Fibroblast of lung (primary cell): ENCODE measurements around the gene CNTNAP5. TPM values are rescaled to one million over a fixed set of nuclear protein-coding genes. Genes with fewer than 3 reads are reported as not detected.

ENCODE experiments used
- DNase-seq, 2 donors: peaks; one replicate each; pipeline versions ENCODE4 v3.0.0 to v3.0.0-alpha.2; 2010; ENCODE audit warnings: low read depth in 2 of 2
- H2AFZ ChIP-seq: 2 replicates; pipeline ENCODE4 v1.5.1; 2012; ENCODE audit warnings: low read length, control low read depth, inconsistent platforms
- H3K27ac ChIP-seq: 2 replicates; pipeline ENCODE4 v1.5.1; 2011; ENCODE audit warnings: low read length, control low read depth; ENCODE audit not compliant: insufficient read depth
- H3K27me3 ChIP-seq: 2 replicates; pipeline ENCODE4 v1.5.1; 2011; ENCODE audit warnings: mild to moderate bottlenecking, low read length; ENCODE audit not compliant: control insufficient read depth, insufficient read depth
- H3K36me3 ChIP-seq: 2 replicates; pipeline ENCODE4 v1.5.1; 2011; ENCODE audit warnings: low read length; ENCODE audit not compliant: control insufficient read depth, insufficient read depth
- H3K4me1 ChIP-seq: 2 replicates; pipeline ENCODE4 v1.5.1; 2011; ENCODE audit warnings: low read length; ENCODE audit not compliant: control insufficient read depth, insufficient read depth; ENCODE audit errors: extremely low read depth
- H3K4me2 ChIP-seq: 2 replicates; pipeline ENCODE4 v1.5.1; 2011; ENCODE audit warnings: low read length, control low read depth; ENCODE audit not compliant: insufficient read depth; ENCODE audit errors: extremely low read depth
- H3K4me3 ChIP-seq, 4 experiments: fragments of 200-600 bp in 1 of 4; sonication (generic) in 1 of 4; replicated peaks in 1 of 4; 2 replicates each; pipeline ENCODE4 v1.5.1; 2011 to 2016; ENCODE audit warnings: low read length in 4 of 4, low read depth in 3 of 4, mild to moderate bottlenecking in 3 of 4, control low read depth in 2 of 4, inconsistent platforms in 1 of 4, mixed read lengths in 1 of 4; ENCODE audit not compliant: insufficient read depth in 1 of 4; ENCODE audit errors: control extremely low read depth in 1 of 4
- H3K79me2 ChIP-seq: 2 replicates; pipeline ENCODE4 v1.5.1; 2012; ENCODE audit warnings: mild to moderate bottlenecking, low read length, inconsistent platforms; ENCODE audit not compliant: control insufficient read depth, insufficient read depth
- H3K9ac ChIP-seq: 2 replicates; pipeline ENCODE4 v1.5.1; 2011; ENCODE audit warnings: mild to moderate bottlenecking, low read length, control low read depth; ENCODE audit not compliant: insufficient read depth
- H3K9me3 ChIP-seq: 2 replicates; pipeline ENCODE4 v1.5.1; 2012; ENCODE audit warnings: low read depth, low read length; ENCODE audit not compliant: control insufficient read depth, insufficient read depth
- H4K20me1 ChIP-seq: 2 replicates; pipeline ENCODE4 v1.5.1; 2011; ENCODE audit warnings: low read length; ENCODE audit not compliant: control insufficient read depth, insufficient read depth; ENCODE audit errors: extremely low read depth
- EZH2 ChIP-seq: IDR thresholded peaks from 2 replicates; pipeline ENCODE4 v1.5.1; 2012; ENCODE audit warnings: low read length, control low read depth, mild to moderate bottlenecking; ENCODE audit errors: missing control alignments
- polyA plus RNA-seq, 2 donors: library from polyadenylated mRNA; depleted of rRNA in 1 of 2; stranded (reverse) in 1 of 2; unstranded in 1 of 2; fragments of >200 nt; gene quantifications; 2 replicates each; pipeline ENCODE4 v1.2.1, GENCODE V29; 2011 to 2012; ENCODE audit warnings: missing spikeins in 1 of 2
- total RNA-seq: library from RNA; depleted of rRNA; stranded (reverse); fragments of >200 nt; gene quantifications from 2 replicates; pipeline ENCODE4 v1.2.1, GENCODE V29; 2014
- TF ChIP-seq, protein P1 (sequence below), 2 donors: IDR thresholded peaks in 1 of 2; conservative IDR thresholded peaks in 1 of 2; 1 replicate in 1 of 2; 2 replicates in 1 of 2; pipeline ENCODE4 v1.5.1; 2011 to 2012; ENCODE audit warnings: low read length in 2 of 2, control low read depth in 1 of 2, inconsistent platforms in 1 of 2, low read depth in 1 of 2, mild to moderate bottlenecking in 1 of 2

CNTNAP5 gene
- total and polyA plus RNA-seq, 2 donors (not counting 1 experiment from before 2014, with no cell fraction given): not detected

GRCh38 chr2:124575497-124575896 lies 550.4 kb downstream of the CNTNAP5 start:
- H3K4me3 ChIP-seq: no peak overlapping the region
- no peak for DNase-seq
- H3K27me3 ChIP-seq: no peaks in the 10 kb centered on the region
- no peaks in the 10 kb centered on the region for H3K4me1 ChIP-seq
- no peak overlapping the region for H3K4me2 ChIP-seq
- H2AFZ ChIP-seq: no peak overlapping the region
- no peaks in the 10 kb centered on the region for H4K20me1 ChIP-seq
- TF ChIP-seq, protein P1, sequence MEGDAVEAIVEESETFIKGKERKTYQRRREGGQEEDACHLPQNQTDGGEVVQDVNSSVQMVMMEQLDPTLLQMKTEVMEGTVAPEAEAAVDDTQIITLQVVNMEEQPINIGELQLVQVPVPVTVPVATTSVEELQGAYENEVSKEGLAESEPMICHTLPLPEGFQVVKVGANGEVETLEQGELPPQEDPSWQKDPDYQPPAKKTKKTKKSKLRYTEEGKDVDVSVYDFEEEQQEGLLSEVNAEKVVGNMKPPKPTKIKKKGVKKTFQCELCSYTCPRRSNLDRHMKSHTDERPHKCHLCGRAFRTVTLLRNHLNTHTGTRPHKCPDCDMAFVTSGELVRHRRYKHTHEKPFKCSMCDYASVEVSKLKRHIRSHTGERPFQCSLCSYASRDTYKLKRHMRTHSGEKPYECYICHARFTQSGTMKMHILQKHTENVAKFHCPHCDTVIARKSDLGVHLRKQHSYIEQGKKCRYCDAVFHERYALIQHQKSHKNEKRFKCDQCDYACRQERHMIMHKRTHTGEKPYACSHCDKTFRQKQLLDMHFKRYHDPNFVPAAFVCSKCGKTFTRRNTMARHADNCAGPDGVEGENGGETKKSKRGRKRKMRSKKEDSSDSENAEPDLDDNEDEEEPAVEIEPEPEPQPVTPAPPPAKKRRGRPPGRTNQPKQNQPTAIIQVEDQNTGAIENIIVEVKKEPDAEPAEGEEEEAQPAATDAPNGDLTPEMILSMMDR (conservative IDR thresholded peaks at IDR 0.05 in 1 of 2, IDR thresholded peaks at IDR 0.05 in 1 of 2; ENCODE audit: low read depth in 1 of 2, low read length in 2 of 2): no peak
- no peak for TF ChIP-seq EZH2
- no peak overlapping the region for H3K9ac ChIP-seq
- no peaks in the 10 kb centered on the region for H3K36me3 ChIP-seq
- no peak overlapping the region for H3K27ac ChIP-seq
- no peaks in the 10 kb centered on the region for H3K9me3 ChIP-seq
- H3K79me2 ChIP-seq: no peaks in the 10 kb centered on the region

- Histone ChIP-seq H3K9me3 (no peaks in the 10 kb centered on the region), H4K20me1 (no peaks in the 10 kb centered on the region), H3K4me3 (no peak overlapping the region), H2AFZ (no peak overlapping the region), H3K79me2 (no peaks in the 10 kb centered on the region), H3K36me3 (no peaks in the 10 kb centered on the region), H3K4me2 (no peak overlapping the region), H3K9ac (no peak overlapping the region), H3K27me3 (no peaks in the 10 kb centered on the region), H3K4me1 (no peaks in the 10 kb centered on the region), H3K27ac (no peak overlapping the region)
- TF ChIP-seq, protein P1 (conservative IDR thresholded peaks at IDR 0.05 in 1 of 2, IDR thresholded peaks at IDR 0.05 in 1 of 2; ENCODE audit: low read depth in 1 of 2, low read length in 2 of 2): no peak
- no peak for TF ChIP-seq EZH2
- DNase-seq: no peak
These were observed 555.2 kb downstream of the CNTNAP5 start for GRCh38 chr2:124580263-124580662.

DNA sequence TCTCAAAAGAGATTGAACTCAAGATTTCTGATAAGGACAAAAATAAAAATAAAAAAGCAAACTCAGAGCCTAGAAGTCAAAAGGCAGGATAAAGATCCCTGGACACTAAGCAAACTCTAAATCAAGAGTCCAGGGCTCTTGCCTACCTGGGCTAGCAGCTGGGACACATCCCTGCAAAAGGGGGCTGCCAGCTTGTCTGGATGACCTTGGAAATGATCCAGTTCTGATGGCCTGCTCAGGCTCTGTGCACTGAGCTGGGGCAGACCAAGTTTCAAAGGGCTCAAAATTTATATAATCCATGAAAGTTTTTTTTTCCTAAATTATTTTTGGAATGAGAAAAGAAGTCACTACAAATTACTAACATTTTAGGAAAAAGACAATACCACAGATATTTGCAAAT lies 557.3 kb downstream of the CNTNAP5 start:
- Histone ChIP-seq H3K4me3 (no peak overlapping the region), H3K36me3 (no peaks in the 10 kb centered on the region), H3K79me2 (no peaks in the 10 kb centered on the region), H3K27ac (no peak overlapping the region), H3K4me2 (no peak overlapping the region), H3K9me3 (no peaks in the 10 kb centered on the region), H3K9ac (no peak overlapping the region), H2AFZ (no peak overlapping the region), H3K27me3 (no peaks in the 10 kb centered on the region), H4K20me1 (no peaks in the 10 kb centered on the region), H3K4me1 (no peaks in the 10 kb centered on the region)
- no peak for DNase-seq
- no peak for TF ChIP-seq EZH2
- TF ChIP-seq, protein P1 (conservative IDR thresholded peaks at IDR 0.05 in 1 of 2, IDR thresholded peaks at IDR 0.05 in 1 of 2; ENCODE audit: low read depth in 1 of 2, low read length in 2 of 2): no peak
